IPS DF 6.9 (cell line): ENCODE data around the gene KNDC1.

ENCODE experiments used
- DNase-seq: peaks from one replicate; pipeline ENCODE4 v3.0.0-alpha.2; 2013; ENCODE audit warnings: low read depth, low spot score
- H3K27ac ChIP-seq: one replicate; pipeline ENCODE4 v1.5.1; 2013; ENCODE audit warnings: low read length, control low read depth
- H3K27me3 ChIP-seq: 2 replicates; pipeline ENCODE4 v1.6.1; 2013; ENCODE audit warnings: mild to moderate bottlenecking, low read length; ENCODE audit not compliant: control insufficient read depth, insufficient read depth
- H3K36me3 ChIP-seq: 2 replicates; pipeline ENCODE4 v1.6.1; 2013; ENCODE audit warnings: low read length; ENCODE audit not compliant: control insufficient read depth, insufficient read depth
- H3K4me1 ChIP-seq: 2 replicates; pipeline ENCODE4 v1.6.1; 2013; ENCODE audit warnings: low read length; ENCODE audit not compliant: control insufficient read depth, insufficient read depth
- H3K4me3 ChIP-seq: 2 replicates; pipeline ENCODE4 v1.5.1; 2013; ENCODE audit warnings: mild to moderate bottlenecking, low read length
- H3K9me3 ChIP-seq: 2 replicates; pipeline ENCODE4 v1.6.1; 2013; ENCODE audit warnings: low read length, inconsistent platforms; ENCODE audit not compliant: control insufficient read depth, insufficient read depth
- WGBS: extraction: QIAGEN DNeasy Blood & Tissue Kit; methylation state at CpG from one replicate; pipeline ENCODE4 v1.1.7; 2013; ENCODE audit warnings: mixed read lengths, missing lambda C conversion rate; ENCODE audit not compliant: insufficient read length, insufficient coverage; 5-methylcytosine and 5-hydroxymethylcytosine counted together

Gene KNDC1

DNA sequence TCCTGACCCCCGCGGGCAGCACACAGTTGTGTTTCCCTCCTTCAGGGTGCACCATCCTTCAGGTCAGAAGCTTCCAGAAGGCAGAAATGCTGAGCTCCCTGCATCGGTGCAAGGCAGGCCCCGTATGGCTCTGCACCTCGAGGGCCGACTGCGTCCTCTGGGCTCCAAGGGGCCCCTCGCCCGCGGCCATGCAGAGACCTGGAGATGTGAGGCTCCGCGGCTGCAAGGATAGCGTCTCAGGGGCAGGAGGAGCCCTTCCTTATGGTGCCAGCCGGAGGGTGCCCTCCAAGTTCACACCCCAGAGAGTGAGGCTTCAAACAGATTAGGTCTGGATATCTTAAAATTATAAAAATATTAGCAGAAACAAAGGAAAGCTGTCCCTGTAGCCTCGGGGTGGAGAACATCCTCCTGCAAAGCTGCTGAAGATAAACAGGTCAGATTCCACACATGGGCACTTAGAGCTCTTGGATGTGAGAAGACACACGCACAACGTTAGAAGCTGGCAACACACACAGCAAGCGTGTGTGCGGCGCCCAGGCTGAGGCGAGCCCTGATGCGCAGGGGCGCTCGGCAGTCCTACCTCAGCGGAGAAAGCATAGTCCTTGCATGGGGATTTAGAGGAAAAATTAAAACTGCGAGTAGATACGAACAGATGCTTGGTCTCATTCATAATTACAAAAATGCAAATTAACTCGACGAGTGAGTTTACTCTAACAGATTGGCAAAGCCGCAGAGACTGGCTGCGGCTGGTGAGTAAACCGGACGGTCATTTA is 20.4 kb downstream of the KNDC1 start:
- no CpG with 5 or more reads among the region's 33 CpGs for WGBS
- no peak for DNase-seq
- Histone ChIP-seq H3K4me3 (no peak overlapping the region), H3K27ac (no peak overlapping the region), H3K4me1 (no peaks in the 10 kb centered on the region), H3K36me3 (peaks cover 10% of the 10 kb centered on the region), H3K27me3 (no peaks in the 10 kb centered on the region), H3K9me3 (no peaks in the 10 kb centered on the region)

DNA sequence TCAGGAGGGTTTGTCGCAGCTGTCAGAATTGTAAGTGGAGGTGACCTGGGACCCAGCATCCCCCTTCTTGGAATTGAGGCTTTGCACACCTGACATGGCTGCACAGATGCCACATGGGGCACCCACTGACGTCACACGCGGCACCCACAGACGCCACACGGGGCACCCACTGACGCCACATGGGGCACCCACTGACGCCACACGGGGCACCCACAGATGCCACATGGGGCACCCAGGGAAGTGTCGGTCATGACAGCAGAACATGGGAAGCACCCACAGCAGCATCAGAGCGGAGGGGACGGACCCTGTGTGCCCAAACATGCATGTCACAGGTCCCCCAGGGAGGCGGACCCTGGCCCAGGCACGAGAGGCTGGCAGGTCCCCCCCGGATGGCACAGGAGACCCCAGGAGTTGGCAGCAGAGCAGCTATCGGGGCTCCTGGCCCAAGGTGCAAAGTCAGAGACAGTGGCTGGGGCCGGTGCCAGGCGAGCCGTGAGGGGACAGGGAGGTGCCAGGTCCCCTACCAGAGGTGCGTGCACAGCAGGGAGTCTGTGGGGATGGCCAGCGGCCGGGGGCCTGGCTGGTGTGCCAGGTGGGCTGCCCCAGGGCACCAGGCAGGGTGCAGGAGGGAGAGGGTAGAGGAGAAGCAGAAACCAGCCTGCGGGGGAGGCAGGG is 21.1 kb downstream of the KNDC1 start:
- H3K27ac ChIP-seq, result no peak overlapping the region
- no peaks in the 10 kb centered on the region for H3K9me3 ChIP-seq
- no peaks in the 10 kb centered on the region for H3K27me3 ChIP-seq
- no peaks in the 10 kb centered on the region for H3K4me1 ChIP-seq
- WGBS, result no CpG with 5 or more reads among the region's 23 CpGs
- no peak overlapping the region for H3K4me3 ChIP-seq
- peaks cover 10% of the 10 kb centered on the region for H3K36me3 ChIP-seq
- no peak for DNase-seq

DNA sequence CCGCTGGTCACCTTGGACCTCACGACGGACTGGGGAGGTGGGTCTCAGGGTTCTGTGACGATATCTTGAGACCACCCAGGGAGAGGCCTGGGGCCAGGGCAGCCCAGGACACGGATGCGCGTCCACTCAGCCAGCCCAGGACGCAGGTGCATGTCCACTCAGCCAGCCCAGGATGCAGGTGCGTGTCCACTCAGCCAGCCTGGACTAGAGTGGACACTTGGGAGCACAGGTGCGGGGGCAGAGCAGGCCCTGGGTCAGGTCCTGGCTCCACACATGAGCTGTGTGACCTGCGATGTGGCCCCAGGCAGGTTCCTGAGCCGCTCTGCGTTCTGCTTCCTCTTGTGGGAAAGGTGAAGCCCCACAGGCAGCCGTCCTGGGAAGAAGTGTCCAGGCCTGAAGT is 22.2 kb downstream of the KNDC1 start:
- no peak for DNase-seq
- Histone ChIP-seq H3K27ac (no peak overlapping the region), H3K27me3 (no peaks in the 10 kb centered on the region), H3K36me3 (peaks cover 10% of the 10 kb centered on the region), H3K4me3 (no peak overlapping the region), H3K9me3 (no peaks in the 10 kb centered on the region), H3K4me1 (no peaks in the 10 kb centered on the region)
- no CpG with 5 or more reads among the region's 14 CpGs for WGBS

DNA sequence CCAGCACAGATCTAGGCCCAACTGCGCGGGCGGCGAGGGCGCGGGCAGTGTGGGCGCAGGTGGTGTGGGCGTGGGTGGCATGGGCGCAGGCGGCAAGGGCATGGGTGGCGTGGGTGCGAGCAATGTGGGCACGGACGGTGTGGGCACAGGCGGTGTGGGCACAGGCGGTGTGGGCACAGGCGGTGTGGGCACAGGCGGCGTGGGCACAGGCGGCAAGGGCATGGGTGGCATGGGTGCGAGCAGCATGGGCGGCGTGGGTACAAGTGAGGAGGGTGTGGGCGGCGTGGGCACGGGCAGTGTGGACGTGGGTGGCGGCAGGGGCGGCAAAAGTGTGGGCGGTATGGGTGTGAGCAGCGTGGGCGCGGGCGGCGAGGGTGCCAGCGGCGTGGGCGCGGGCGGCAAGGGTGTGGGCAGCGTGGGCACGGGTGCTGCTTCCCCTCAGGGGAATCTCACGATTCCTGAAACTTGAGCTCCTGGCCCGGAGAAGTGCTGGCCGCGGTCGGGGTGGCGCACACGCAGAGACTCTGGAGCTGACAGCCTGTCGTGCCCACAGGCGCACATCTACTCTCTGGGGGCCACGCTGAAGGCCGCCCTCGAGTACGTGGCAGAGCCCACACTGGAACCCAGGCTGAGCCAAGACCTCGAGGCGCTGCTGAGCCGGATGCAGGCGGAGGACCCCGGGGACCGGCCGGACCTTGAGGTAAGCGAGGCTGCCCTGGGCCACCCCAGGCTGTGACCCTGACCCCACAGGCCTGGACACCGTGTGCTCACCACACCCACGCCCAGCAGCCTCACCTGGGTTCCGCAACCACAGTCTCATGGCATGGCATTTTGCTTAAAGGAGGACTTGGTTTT is 23.0 kb downstream of the KNDC1 start:
- DNase-seq, result no peak
- H3K9me3 ChIP-seq, result no peaks in the 10 kb centered on the region
- H3K4me3 ChIP-seq, result no peak overlapping the region
- no CpG with 5 or more reads among the region's 66 CpGs for WGBS
- H3K27ac ChIP-seq, result no peak overlapping the region
- H3K36me3 ChIP-seq, result peaks cover 10% of the 10 kb centered on the region
- no peaks in the 10 kb centered on the region for H3K27me3 ChIP-seq
- H3K4me1 ChIP-seq, result no peaks in the 10 kb centered on the region

DNA sequence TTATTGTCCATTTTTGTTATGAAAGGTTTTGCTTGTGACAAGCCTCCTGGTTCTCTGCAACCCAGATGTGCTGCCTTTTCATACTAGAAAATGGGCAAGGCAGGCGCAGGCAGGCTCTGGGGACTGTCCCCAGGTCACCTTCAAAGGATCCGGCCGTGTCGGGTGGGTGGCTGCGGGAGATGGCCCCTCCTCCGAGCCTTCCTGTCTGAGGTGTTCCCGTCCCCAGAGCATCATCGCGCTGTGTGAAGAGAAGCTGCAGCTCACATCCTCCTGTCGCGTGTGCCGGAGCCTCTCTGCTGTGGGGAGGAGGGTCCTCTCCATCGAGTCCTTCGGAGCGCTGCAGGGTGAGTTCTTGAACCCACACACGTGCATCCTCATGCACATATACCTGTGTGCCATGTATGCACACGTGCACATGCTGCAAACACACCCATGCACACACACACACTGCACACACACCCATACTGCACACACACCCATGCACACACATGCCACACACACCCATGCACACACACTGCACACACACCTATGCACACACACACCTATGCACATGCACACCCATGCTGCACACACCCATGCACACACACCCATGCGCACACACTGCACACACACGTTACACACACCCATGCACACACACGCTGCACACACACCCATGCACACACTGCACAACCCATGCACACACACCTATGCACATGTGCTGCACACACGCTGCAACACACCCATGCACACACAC is 23.8 kb downstream of the KNDC1 start:
- no peak overlapping the region for H3K27ac ChIP-seq
- H3K9me3 ChIP-seq, result no peaks in the 10 kb centered on the region
- no CpG with 5 or more reads among the region's 21 CpGs for WGBS

DNA sequence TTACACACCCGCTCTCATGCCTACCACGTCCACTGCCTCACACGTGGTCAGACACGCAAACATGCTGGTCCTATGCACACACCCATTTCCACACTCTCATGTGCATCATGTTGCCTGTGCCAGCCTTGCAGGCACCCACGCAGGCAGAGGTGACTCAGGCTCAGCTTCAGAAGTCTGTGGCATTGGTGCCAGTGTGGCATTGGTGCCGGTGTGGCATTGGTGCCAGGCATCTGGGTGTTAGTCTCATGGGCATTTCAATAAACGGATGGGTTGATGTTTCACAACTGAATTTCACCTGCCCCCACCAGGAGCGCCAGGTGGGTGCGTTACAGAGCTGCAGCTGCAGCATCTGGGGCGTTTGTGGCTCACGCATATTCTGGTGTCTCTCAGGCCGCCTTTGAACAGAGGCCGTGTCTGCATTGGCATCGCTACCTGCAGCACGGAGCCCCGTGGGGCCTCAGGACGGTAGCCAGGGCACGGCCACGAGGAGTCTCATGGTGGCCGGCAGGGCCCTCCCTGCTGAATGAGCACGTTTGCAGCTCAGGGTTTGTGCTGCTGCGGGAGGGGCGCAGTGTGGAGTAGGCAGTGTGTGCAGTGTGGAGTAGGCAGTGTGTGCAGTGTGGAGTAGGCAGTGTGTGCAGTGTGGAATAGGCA is 24.7 kb downstream of the KNDC1 start:
- no peak for DNase-seq
- Histone ChIP-seq H3K27me3 (no peaks in the 10 kb centered on the region), H3K27ac (no peak overlapping the region), H3K36me3 (peaks cover 14% of the 10 kb centered on the region), H3K9me3 (no peaks in the 10 kb centered on the region), H3K4me3 (no peak overlapping the region), H3K4me1 (no peaks in the 10 kb centered on the region)
- no CpG with 5 or more reads among the region's 23 CpGs for WGBS

More for the DNA sequence above, 23.8 kb downstream of the KNDC1 start:
- H3K4me1 ChIP-seq, result no peaks in the 10 kb centered on the region
- no peak for DNase-seq
- H3K36me3 ChIP-seq, result peaks cover 10% of the 10 kb centered on the region
- H3K27me3 ChIP-seq, result no peaks in the 10 kb centered on the region
- H3K4me3 ChIP-seq, result no peak overlapping the region

DNA sequence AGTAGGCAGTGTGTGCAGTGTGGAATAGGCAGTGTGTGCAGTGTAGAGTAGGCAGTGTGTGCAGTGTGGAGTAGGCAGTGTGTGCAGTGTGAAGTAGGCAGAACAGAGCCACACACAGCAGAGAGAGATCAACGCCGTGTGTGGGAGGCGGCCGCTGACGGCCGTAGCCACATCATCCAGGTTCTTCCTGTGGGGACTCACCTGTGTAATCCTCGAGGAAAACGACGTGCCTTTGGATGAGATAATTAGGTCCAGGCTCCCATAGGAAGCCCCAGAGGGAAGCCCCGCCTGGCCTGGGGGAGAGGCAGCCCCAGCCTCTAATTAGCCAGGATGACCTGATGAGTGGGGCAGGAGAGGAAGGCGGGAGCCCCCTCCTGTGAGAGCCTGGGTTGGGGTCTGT is 25.4 kb downstream of the KNDC1 start:
- Histone ChIP-seq H3K4me3 (no peak overlapping the region), H3K36me3 (peaks cover 14% of the 10 kb centered on the region), H3K27ac (no peak overlapping the region), H3K27me3 (no peaks in the 10 kb centered on the region), H3K9me3 (no peaks in the 10 kb centered on the region), H3K4me1 (no peaks in the 10 kb centered on the region)
- DNase-seq, result no peak
- WGBS, result no CpG with 5 or more reads among the region's 11 CpGs

DNA sequence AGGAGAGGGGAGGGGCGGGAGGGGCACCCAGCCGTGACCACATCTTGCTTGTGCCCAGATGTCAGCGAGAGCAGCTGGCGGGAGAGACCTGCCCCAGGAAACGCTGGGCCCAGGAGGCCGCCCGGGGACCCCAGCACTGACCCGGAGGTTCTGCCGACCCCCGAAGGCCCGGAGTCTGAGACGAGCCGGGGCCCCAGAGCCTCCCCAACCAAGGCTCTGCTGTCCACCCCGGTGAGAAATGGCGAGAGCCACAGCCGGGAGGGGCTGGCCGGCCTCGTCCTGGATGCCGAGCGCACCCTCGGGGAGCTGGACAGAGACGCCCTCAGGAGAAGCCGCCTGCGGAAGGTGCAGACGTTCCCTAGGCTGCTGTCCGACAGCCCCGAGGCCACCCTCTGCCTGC is 25.9 kb downstream of the KNDC1 start:
- H3K36me3 ChIP-seq, result peaks cover 14% of the 10 kb centered on the region
- no peaks in the 10 kb centered on the region for H3K27me3 ChIP-seq
- H3K4me1 ChIP-seq, result no peaks in the 10 kb centered on the region
- H3K4me3 ChIP-seq, result no peak overlapping the region
- no peak for DNase-seq
- H3K9me3 ChIP-seq, result no peaks in the 10 kb centered on the region
- WGBS, result no CpG with 5 or more reads among the region's 27 CpGs
- no peak overlapping the region for H3K27ac ChIP-seq

DNA sequence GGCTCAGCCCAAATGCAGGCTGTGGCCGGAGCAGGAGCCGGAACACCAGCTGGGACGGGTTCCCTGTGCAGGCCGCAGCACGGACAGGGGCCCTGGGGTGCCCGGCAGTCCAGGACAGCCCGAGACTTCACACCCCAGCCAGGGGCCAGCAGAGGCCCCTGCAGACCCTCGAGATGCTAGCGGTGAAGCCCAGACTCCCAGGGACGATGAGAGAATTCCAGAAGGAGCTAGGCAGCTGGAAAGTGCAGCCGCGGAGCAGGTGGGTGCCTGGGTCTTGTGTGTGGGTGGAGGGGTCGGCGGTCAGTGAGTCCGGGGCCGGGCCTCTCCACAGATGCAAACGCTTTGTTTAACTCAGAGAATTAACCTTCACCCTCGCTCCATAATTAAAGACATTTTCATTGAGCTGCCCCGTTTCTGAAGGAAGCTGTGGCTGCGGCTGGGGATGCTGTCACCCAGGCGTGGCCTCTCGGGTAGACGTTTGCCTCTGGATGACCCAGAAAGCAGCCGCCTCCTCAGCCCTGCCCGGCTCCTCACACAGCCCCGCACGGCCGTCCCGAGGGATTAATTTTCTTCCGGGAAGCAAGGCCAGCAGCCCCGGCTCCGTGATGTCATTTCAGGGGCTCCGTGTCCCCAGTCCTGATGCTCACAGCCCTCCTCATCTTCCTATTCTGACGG is 26.5 kb downstream of the KNDC1 start:
- no CpG with 5 or more reads among the region's 34 CpGs for WGBS
- no peaks in the 10 kb centered on the region for H3K27me3 ChIP-seq
- H3K4me1 ChIP-seq, result no peaks in the 10 kb centered on the region
- H3K9me3 ChIP-seq, result no peaks in the 10 kb centered on the region
- H3K27ac ChIP-seq, result no peak overlapping the region
- peaks cover 14% of the 10 kb centered on the region for H3K36me3 ChIP-seq
- no peak overlapping the region for H3K4me3 ChIP-seq
- DNase-seq, result no peak
